KMS-11 (cell line): ENCODE measurements around the gene BAIAP2.

Experiments used
- H2AFZ ChIP-seq: fragments of 200-600 bp; sonication (generic); 2 replicates; pipeline ENCODE4 v1.6.1; 2016; ENCODE audit warnings: antibody characterized with exemption, mixed run types, low read depth
- H3K27ac ChIP-seq: fragments of 200-600 bp; sonication (generic); 2 replicates; pipeline ENCODE4 v1.6.1; 2016; ENCODE audit warnings: mild to moderate bottlenecking, mixed run types
- H3K27me3 ChIP-seq: fragments of 200-600 bp; sonication (generic); 2 replicates; pipeline ENCODE4 v1.6.1; 2017; ENCODE audit warnings: mild to moderate bottlenecking, low read depth, mixed run types, moderate library complexity; ENCODE audit not compliant: insufficient read depth
- H3K36me3 ChIP-seq: fragments of 200-600 bp; sonication (generic); 2 replicates; pipeline ENCODE4 v1.6.1; 2017; ENCODE audit warnings: mild to moderate bottlenecking, mixed run types; ENCODE audit not compliant: insufficient read depth
- H3K4me1 ChIP-seq: fragments of 200-600 bp; sonication (generic); 2 replicates; pipeline ENCODE4 v1.6.1; 2016; ENCODE audit warnings: mild to moderate bottlenecking, low read depth, mixed run types; ENCODE audit not compliant: poor library complexity, severe bottlenecking
- H3K4me2 ChIP-seq: fragments of 200-600 bp; sonication (generic); 2 replicates; pipeline ENCODE4 v1.7.0; 2016; ENCODE audit warnings: mild to moderate bottlenecking, mixed run types
- H3K4me3 ChIP-seq: fragments of 200-600 bp; sonication (generic); IDR thresholded peaks from 2 replicates; pipeline ENCODE4 v1.6.1; 2017; ENCODE audit warnings: low read depth, low read length, mixed read lengths; ENCODE audit not compliant: insufficient read depth
- H3K79me2 ChIP-seq: fragments of 200-600 bp; sonication (generic); 2 replicates; pipeline ENCODE4 v1.6.1; 2016; ENCODE audit warnings: low read depth, mixed run types; ENCODE audit not compliant: insufficient read depth
- H3K9ac ChIP-seq: fragments of 200-600 bp; sonication (generic); 2 replicates; pipeline ENCODE4 v1.6.1; 2016; ENCODE audit warnings: mild to moderate bottlenecking, mixed run types
- H4K20me1 ChIP-seq: fragments of 200-600 bp; sonication (generic); 2 replicates; pipeline ENCODE4 v1.6.1; 2016; ENCODE audit warnings: mild to moderate bottlenecking, mixed run types; ENCODE audit not compliant: insufficient read depth
- TF ChIP-seq, protein P1 (sequence below): fragments of 200-600 bp; sonication (generic); conservative IDR thresholded peaks from 2 replicates; pipeline ENCODE4 v1.6.1; 2017; ENCODE audit warnings: low read depth, mild to moderate bottlenecking, antibody characterized with exemption, low read length, moderate library complexity, mixed read lengths

Gene BAIAP2

DNA sequence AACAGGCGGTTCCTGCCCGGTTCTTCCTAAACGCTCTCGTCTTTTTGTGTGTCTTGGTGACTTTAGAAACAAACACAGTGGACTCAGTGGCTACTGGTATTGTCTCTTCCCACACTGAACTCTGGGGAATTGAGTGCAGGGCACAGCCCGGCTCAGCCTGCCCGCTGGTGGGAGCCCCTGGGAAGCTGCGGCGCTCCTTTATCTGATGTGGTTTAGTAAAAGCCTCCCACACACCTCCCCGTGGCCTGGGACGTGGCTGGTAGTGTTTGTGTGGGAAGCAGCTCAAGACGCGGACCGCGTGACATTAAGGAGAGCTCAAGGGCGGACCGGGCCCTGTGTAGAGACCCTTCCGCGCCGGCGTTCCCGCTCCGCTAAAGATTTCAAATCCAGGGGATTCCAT lies 75.0 kb downstream of the BAIAP2 start:
- TF ChIP-seq, protein P1, sequence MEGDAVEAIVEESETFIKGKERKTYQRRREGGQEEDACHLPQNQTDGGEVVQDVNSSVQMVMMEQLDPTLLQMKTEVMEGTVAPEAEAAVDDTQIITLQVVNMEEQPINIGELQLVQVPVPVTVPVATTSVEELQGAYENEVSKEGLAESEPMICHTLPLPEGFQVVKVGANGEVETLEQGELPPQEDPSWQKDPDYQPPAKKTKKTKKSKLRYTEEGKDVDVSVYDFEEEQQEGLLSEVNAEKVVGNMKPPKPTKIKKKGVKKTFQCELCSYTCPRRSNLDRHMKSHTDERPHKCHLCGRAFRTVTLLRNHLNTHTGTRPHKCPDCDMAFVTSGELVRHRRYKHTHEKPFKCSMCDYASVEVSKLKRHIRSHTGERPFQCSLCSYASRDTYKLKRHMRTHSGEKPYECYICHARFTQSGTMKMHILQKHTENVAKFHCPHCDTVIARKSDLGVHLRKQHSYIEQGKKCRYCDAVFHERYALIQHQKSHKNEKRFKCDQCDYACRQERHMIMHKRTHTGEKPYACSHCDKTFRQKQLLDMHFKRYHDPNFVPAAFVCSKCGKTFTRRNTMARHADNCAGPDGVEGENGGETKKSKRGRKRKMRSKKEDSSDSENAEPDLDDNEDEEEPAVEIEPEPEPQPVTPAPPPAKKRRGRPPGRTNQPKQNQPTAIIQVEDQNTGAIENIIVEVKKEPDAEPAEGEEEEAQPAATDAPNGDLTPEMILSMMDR: no peak
- H3K27me3 ChIP-seq: peaks cover 100% of the 10 kb centered on the region
- peaks cover 5% of the 10 kb centered on the region for H3K4me1 ChIP-seq
- no peak overlapping the region for H3K27ac ChIP-seq
- H4K20me1 ChIP-seq: no peaks in the 10 kb centered on the region
- H3K79me2 ChIP-seq: no peaks in the 10 kb centered on the region
- H2AFZ ChIP-seq: no peak overlapping the region
- no peaks in the 10 kb centered on the region for H3K36me3 ChIP-seq
- H3K4me3 ChIP-seq: no peak overlapping the region
- no peak overlapping the region for H3K4me2 ChIP-seq
- H3K9ac ChIP-seq: no peak overlapping the region

DNA sequence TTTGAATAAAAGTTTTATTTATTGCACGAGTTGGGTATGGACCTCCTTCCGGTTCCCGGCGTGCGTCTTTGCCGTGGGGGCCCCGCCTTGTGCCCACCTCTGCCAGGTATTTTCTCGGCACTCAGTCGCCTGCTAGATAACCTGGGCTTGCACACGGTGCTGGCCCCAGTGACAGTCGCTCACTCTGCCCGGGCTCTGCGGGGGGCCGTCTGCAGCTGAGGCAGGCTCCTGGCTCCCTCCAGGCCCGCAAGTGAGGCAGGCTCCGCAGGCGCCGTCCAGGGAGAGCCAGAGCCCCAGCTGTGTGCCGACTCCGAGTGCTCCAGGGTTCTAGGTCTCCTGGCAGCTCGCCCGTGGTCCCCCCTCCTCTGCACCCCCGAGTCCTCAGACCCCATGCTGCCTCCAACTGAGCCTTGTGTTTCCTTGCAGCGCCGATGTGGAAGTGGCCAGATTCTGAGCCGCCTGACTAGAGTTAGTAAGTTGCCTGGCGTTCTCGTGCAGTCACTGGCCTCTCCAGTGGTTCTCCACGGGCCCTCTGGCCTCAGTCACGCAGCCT lies 75.6 kb downstream of the BAIAP2 start:
- peaks cover 98% of the 10 kb centered on the region for H3K27me3 ChIP-seq
- H3K9ac ChIP-seq: no peak overlapping the region

DNA sequence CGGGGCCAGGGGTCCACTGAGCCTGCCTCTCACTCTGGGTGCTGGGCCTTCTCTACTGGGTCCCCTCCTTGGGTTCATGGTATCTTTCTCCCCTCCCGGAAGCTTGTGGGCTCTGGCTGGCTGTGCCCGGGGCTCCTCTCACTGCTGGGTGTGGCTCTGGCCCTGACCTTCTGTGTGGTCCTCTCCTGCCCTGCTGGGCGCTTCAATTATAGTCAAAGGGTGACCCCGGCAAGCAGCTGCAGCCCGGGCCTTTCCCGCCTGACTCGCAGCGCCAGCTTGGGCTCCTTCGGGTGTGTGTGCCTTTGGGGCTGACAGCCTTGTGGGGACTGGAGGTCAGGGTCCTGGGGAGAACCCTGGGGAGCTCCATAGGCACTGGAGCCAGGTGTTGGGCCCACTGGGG lies 76.1 kb downstream of the BAIAP2 start:
- peaks cover 98% of the 10 kb centered on the region for H3K27me3 ChIP-seq

More for the DNA sequence above, 75.6 kb downstream of the BAIAP2 start:
- Histone ChIP-seq H4K20me1 (no peaks in the 10 kb centered on the region), H2AFZ (no peak overlapping the region), H3K4me1 (no peaks in the 10 kb centered on the region), H3K27ac (no peak overlapping the region), H3K4me3 (no peak overlapping the region), H3K4me2 (no peak overlapping the region), H3K36me3 (no peaks in the 10 kb centered on the region), H3K79me2 (no peaks in the 10 kb centered on the region)
- TF ChIP-seq, protein P1: no peak

DNA sequence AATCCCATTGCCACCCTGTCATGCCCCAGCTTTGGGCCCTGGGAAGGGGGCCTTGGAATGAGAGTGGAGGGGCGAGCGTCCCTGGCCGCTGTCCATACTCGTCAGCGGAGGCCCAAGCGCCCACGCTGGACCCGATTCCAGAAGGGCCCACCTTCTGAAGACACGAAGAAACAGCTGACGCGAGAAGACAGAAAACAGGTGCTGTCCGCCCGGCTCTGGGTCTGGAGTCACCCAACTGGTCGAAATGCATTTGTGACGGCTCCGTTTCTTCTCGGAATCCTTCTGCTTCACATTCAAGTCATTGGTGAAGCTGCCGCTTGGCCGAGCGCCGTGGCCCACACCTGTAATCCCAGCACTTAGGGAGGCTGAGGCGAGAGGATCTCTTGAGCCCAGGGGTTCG lies 77.5 kb downstream of the BAIAP2 start:
- Histone ChIP-seq H3K27ac (no peak overlapping the region), H3K4me2 (no peak overlapping the region), H2AFZ (no peak overlapping the region), H3K36me3 (no peaks in the 10 kb centered on the region), H3K4me1 (no peaks in the 10 kb centered on the region), H3K27me3 (peaks cover 98% of the 10 kb centered on the region), H3K9ac (no peak overlapping the region), H3K4me3 (no peak overlapping the region), H4K20me1 (no peaks in the 10 kb centered on the region), H3K79me2 (no peaks in the 10 kb centered on the region)
- TF ChIP-seq, protein P1: no peak

More for the DNA sequence above, 76.1 kb downstream of the BAIAP2 start:
- no peaks in the 10 kb centered on the region for H4K20me1 ChIP-seq
- H3K79me2 ChIP-seq: no peaks in the 10 kb centered on the region
- no peak overlapping the region for H3K9ac ChIP-seq
- H3K4me2 ChIP-seq: no peak overlapping the region
- H3K27ac ChIP-seq: no peak overlapping the region
- no peak overlapping the region for H3K4me3 ChIP-seq
- no peak overlapping the region for H2AFZ ChIP-seq
- no peaks in the 10 kb centered on the region for H3K36me3 ChIP-seq
- H3K4me1 ChIP-seq: no peaks in the 10 kb centered on the region
- TF ChIP-seq, protein P1: no peak
